Neural progenitor cell (in vitro differentiated cells): ENCODE measurements around the gene MYOG.

Experiments used
- CTCF ChIP-seq: fragments of 200-600 bp; sonication (generic); IDR thresholded peaks from 2 replicates; pipeline ENCODE4 v1.5.1; 2017; ENCODE audit warnings: antibody characterized with exemption, mild to moderate bottlenecking
- EZH2 ChIP-seq: fragments of 200-600 bp; sonication (generic); IDR thresholded peaks from 2 replicates; pipeline ENCODE4 v1.6.1; 2017; ENCODE audit warnings: antibody characterized with exemption, mild to moderate bottlenecking, moderate library complexity
- EZH2phosphoT487 ChIP-seq: fragments of 200-600 bp; sonication (generic); IDR thresholded peaks from 2 replicates; pipeline ENCODE4 v1.6.1; 2017; ENCODE audit warnings: antibody characterized with exemption

GRCh38 chr1:203121186-203122015, 35.6 kb upstream of the MYOG start:
- no peak for TF ChIP-seq CTCF
- no peak for TF ChIP-seq EZH2
- no peak for TF ChIP-seq EZH2phosphoT487
